Stomach (tissue), 9 donors: Measurements from ENCODE around the gene EIF2S1. TPM values are rescaled to one million over a fixed set of nuclear protein-coding genes. Genes with fewer than 3 reads are reported as not detected.
"Not testable (repeated sequence)": the region's sequence is repeated elsewhere in the genome, so short reads cannot be mapped to it uniquely, and the experiment has no call there.

Experiments
- DNase-seq, 2 donors: peaks; one replicate each; pipeline versions ENCODE4 v3.0.0 to v3.0.0-alpha.2; 2013 to 2019
- H3K27ac ChIP-seq, 5 donors: fragments of 200-600 bp in 4 of 5; sonication (generic) in 4 of 5; one replicate each; pipeline ENCODE4 v1.5.1; 2013 to 2019; ENCODE audit warnings: mild to moderate bottlenecking in 1 of 5, moderate library complexity in 1 of 5
- H3K27me3 ChIP-seq, 3 donors: fragments of 200-600 bp; sonication (generic); one replicate each; pipeline ENCODE4 v1.5.1; 2017 to 2019; ENCODE audit warnings: mixed run types in 1 of 3
- H3K36me3 ChIP-seq, 4 donors: fragments of 200-600 bp; sonication (generic); 1 replicate in 3 of 4; 2 replicates in 1 of 4; pipeline ENCODE4 v1.5.1; 2016 to 2019
- H3K4me1 ChIP-seq, 4 donors: fragments of 200-600 bp; sonication (generic); one replicate each; pipeline ENCODE4 v1.5.1; 2016 to 2019
- H3K4me3 ChIP-seq, 4 donors: fragments of 200-600 bp; sonication (generic) in 3 of 4; one replicate each; pipeline ENCODE4 v1.5.1; 2016 to 2019; ENCODE audit warnings: mild to moderate bottlenecking in 1 of 4
- H3K9me3 ChIP-seq, 4 donors: fragments of 200-600 bp; sonication (generic); one replicate each; pipeline ENCODE4 v1.5.1; 2016 to 2019
- CTCF ChIP-seq, 7 experiments: fragments of 450-650 bp in 4 of 7; fragments of 200-600 bp in 3 of 7; sonication (generic) in 3 of 7; IDR thresholded peaks; one replicate each; pipeline ENCODE4 v1.5.1; 2016 to 2019; ENCODE audit warnings: antibody characterized with exemption in 7 of 7, control low read depth in 2 of 7, mild to moderate bottlenecking in 1 of 7
- EP300 ChIP-seq: sonication (generic); formaldehyde crosslinking; IDR thresholded peaks from one replicate; pipeline ENCODE4 v1.6.1; 2017; ENCODE audit warnings: antibody characterized with exemption
- POLR2A ChIP-seq, 4 donors: fragments of 450-650 bp; IDR thresholded peaks; one replicate each; pipeline ENCODE4 v1.6.1; 2016; ENCODE audit warnings: antibody characterized with exemption in 4 of 4, control low read depth in 2 of 4, mild to moderate bottlenecking in 1 of 4, moderate library complexity in 1 of 4
- POLR2AphosphoS5 ChIP-seq, 3 donors: sonication (generic); formaldehyde crosslinking; IDR thresholded peaks; one replicate each; pipeline ENCODE4 v1.6.1; 2016; ENCODE audit warnings: antibody characterized with exemption in 3 of 3
- WGBS, 5 donors: extraction: QIAGEN DNeasy Blood & Tissue Kit in 3 of 5; methylation state at CpG; one replicate each; pipeline versions ENCODE4 v1.1.5 to v1.1.7; 2013 to 2018; 5-methylcytosine and 5-hydroxymethylcytosine counted together
- intact Hi-C: fragments of 100-400 bp; cut with DNase I; formaldehyde crosslinking; loops from one replicate; pipeline ENCODE4 v1.15.1; 2023; ENCODE audit warnings: low total_unique reads
- polyA plus RNA-seq, 3 donors: library from polyadenylated mRNA; stranded (reverse); fragments of 200-250 nt; gene quantifications; one replicate each; pipeline ENCODE4 v1.2.3, GENCODE V29; 2013
- total RNA-seq, 5 donors: library from RNA; depleted of rRNA; stranded (reverse); fragments of >200 nt; gene quantifications; one replicate each; pipeline versions ENCODE4 v1.1.0 to v1.2.3, GENCODE V29; 2014 to 2016
- donor health status: healthy with polysubstance abuse.
- donor health status: Bipolar disorder and iron deficiency.
- donor health status: healthy.

EIF2S1 gene
- total and polyA plus RNA-seq, 8 donors = 15.6 to 149 (median 42.6) TPM

GRCh38 chr14:67397536-67397935, 37.4 kb downstream of the EIF2S1 start:
- Histone ChIP-seq H3K27ac (no peak overlapping the region), H3K4me3 (no peak overlapping the region), H3K4me1 (no peaks in the 10 kb centered on the region), H3K9me3 (no peaks in the 10 kb centered on the region), H3K36me3 (peaks cover 0 to 9% (median 5%) of the 10 kb centered on the region in 4 donors), H3K27me3 (no peaks in the 10 kb centered on the region)
- WGBS, 5 donors = 95 to 98% (median 97%) methylated on average over 9 of the region's 9 CpGs
- intact Hi-C loops = no loop called here
- TF ChIP-seq POLR2AphosphoS5 (IDR thresholded peaks at IDR 0.05) = no peak
- TF ChIP-seq EP300 = no peak
- no peak for TF ChIP-seq POLR2A (IDR thresholded peaks at IDR 0.05)
- TF ChIP-seq CTCF (IDR thresholded peaks at IDR 0.05) = no peak
- no peak for DNase-seq

GRCh38 chr14:67400434-67400833, 40.3 kb downstream of the EIF2S1 start:
- Histone ChIP-seq H3K9me3 (no peaks in the 10 kb centered on the region), H3K27me3 (no peaks in the 10 kb centered on the region), H3K27ac (no peak overlapping the region), H3K4me1 (no peaks in the 10 kb centered on the region), H3K4me3 (no peak overlapping the region), H3K36me3 (peaks cover 0 to under 1% (median 0%) of the 10 kb centered on the region in 4 donors)
- intact Hi-C loops = no loop called here
- DNase-seq = no peak
- no peak for TF ChIP-seq POLR2A (IDR thresholded peaks at IDR 0.05)
- no peak for TF ChIP-seq CTCF (IDR thresholded peaks at IDR 0.05)
- TF ChIP-seq POLR2AphosphoS5 (IDR thresholded peaks at IDR 0.05) = no peak
- TF ChIP-seq EP300 = no peak
- 86 to 95% (median 92%) methylated on average over 4 of the region's 4 CpGs for WGBS, 5 donors

GRCh38 chr14:67405771-67406170, 45.6 kb downstream of the EIF2S1 start:
- Histone ChIP-seq H3K4me3 (no peak overlapping the region), H3K27me3 (no peaks in the 10 kb centered on the region), H3K27ac (no peak overlapping the region), H3K4me1 (peaks cover 0 to 9% (median under 1%) of the 10 kb centered on the region in 4 donors), H3K36me3 (no peaks in the 10 kb centered on the region), H3K9me3 (no peaks in the 10 kb centered on the region)
- 91 to 97% (median 92%) methylated on average over 5 of the region's 5 CpGs for WGBS, 5 donors
- intact Hi-C loops = no loop called here
- TF ChIP-seq CTCF (IDR thresholded peaks at IDR 0.05) (no peak), POLR2A (IDR thresholded peaks at IDR 0.05) (no peak), EP300 (no peak), POLR2AphosphoS5 (IDR thresholded peaks at IDR 0.05) (no peak)
- DNase-seq = no peak

GRCh38 chr14:67408122-67408801, 48.1 kb downstream of the EIF2S1 start:
- DNase-seq, H3K9me3 ChIP-seq, H3K27ac ChIP-seq, intact Hi-C loops, H3K36me3 ChIP-seq, H3K4me3 ChIP-seq: not testable (repeated sequence)
- H3K4me1 ChIP-seq = peaks cover 0 to 24% (median 19%) of the 10 kb centered on the region in 4 donors
- peaks cover 0 to 19% (median 10%) of the 10 kb centered on the region in 3 donors for H3K27me3 ChIP-seq
- 83 to 92% (median 86%) methylated on average over 7 of the region's 7 CpGs for WGBS, 5 donors

- TF ChIP-seq EP300 (no peak), POLR2AphosphoS5 (IDR thresholded peaks at IDR 0.05) (no peak)
- Histone ChIP-seq H3K27ac (no peak overlapping the region), H3K9me3 (no peaks in the 10 kb centered on the region), H3K27me3 (peaks cover 0 to 19% (median 10%) of the 10 kb centered on the region in 3 donors), H3K36me3 (no peaks in the 10 kb centered on the region), H3K4me1 (peaks cover 0 to 30% (median 21%) of the 10 kb centered on the region in 4 donors), H3K4me3 (no peak overlapping the region)
- DNase-seq = no peak
- 84 to 94% (median 85%) methylated on average over 8 of the region's 8 CpGs for WGBS, 5 donors
- intact Hi-C loops = no loop called here
Measured at GRCh38 chr14:67409461-67409860, 49.3 kb downstream of the EIF2S1 start.
